SK-N-MC (cell line): ENCODE results near the gene C22orf15.

ENCODE experiments used
- EZH2 ChIP-seq: fragments of 200-600 bp; sonication (generic); IDR thresholded peaks from one replicate; pipeline ENCODE4 v1.6.1; 2017; ENCODE audit warnings: antibody characterized with exemption
- FOXP2 ChIP-seq: optimal IDR thresholded peaks from 2 replicates; pipeline ENCODE3; 2011; ENCODE audit warnings: mild to moderate bottlenecking, moderate library complexity; ENCODE audit not compliant: insufficient read depth; ENCODE audit errors: extremely low read length, control extremely low read depth
- POLR2AphosphoS5 ChIP-seq: IDR thresholded peaks from 2 replicates; pipeline ENCODE4 v1.6.1; 2012; ENCODE audit warnings: mild to moderate bottlenecking, low read depth, low read length, borderline replicate concordance

DNA sequence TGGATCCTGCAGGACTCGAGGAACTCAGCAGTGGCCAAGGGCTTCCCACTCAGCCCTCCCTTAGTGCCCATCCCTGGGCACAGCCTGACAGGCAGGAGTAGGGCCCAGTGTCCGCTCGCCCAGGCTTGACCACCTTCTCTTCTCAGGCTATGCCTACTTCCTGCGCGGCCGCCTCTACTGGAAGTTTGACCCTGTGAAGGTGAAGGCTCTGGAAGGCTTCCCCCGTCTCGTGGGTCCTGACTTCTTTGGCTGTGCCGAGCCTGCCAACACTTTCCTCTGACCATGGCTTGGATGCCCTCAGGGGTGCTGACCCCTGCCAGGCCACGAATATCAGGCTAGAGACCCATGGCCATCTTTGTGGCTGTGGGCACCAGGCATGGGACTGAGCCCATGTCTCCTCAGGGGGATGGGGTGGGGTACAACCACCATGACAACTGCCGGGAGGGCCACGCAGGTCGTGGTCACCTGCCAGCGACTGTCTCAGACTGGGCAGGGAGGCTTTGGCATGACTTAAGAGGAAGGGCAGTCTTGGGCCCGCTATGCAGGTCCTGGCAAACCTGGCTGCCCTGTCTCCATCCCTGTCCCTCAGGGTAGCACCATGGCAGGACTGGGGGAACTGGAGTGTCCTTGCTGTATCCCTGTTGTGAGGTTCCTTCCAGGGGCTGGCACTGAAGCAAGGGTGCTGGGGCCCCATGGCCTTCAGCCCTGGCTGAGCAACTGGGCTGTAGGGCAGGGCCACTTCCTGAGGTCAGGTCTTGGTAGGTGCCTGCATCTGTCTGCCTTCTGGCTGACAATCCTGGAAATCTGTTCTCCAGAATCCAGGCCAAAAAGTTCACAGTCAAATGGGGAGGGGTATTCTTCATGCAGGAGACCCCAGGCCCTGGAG is 20.7 kb downstream of the C22orf15 start:
- TF ChIP-seq EZH2 (no peak), POLR2AphosphoS5 (no peak), FOXP2 (no peak)
